Cardiac muscle cell (in vitro differentiated cells and primary cell): Measurements from ENCODE around the gene SELE. TPM values are rescaled to one million over a fixed set of nuclear protein-coding genes. Genes with fewer than 3 reads are reported as not detected.

Experiments used
- DNase-seq, 2 donors: peaks; one replicate each; pipeline versions ENCODE4 v3.0.0 to v3.0.0-alpha.2; 2010 to 2017; ENCODE audit warnings: low read depth in 1 of 2, low spot score in 1 of 2
- H3K27ac ChIP-seq: fragments of 200-600 bp; sonication (generic); 2 replicates; pipeline ENCODE4 v1.5.1; 2016
- H3K27me3 ChIP-seq: fragments of 200-600 bp; sonication (generic); 2 replicates; pipeline ENCODE4 v1.6.0; 2016; ENCODE audit warnings: control low read depth
- H3K36me3 ChIP-seq: fragments of 200-600 bp; sonication (generic); 2 replicates; pipeline ENCODE4 v1.5.1; 2016; ENCODE audit warnings: control low read depth
- H3K4me1 ChIP-seq: fragments of 200-600 bp; sonication (generic); 2 replicates; pipeline ENCODE4 v1.8.1; 2017; ENCODE audit warnings: low read depth, mild to moderate bottlenecking, mixed run types
- H3K4me3 ChIP-seq: fragments of 200-600 bp; sonication (generic); 2 replicates; pipeline ENCODE4 v1.5.1; 2016; ENCODE audit warnings: mild to moderate bottlenecking
- H3K9me3 ChIP-seq: fragments of 200-600 bp; sonication (generic); 2 replicates; pipeline ENCODE4 v1.5.1; 2017; ENCODE audit warnings: low read depth, mild to moderate bottlenecking, control low read depth
- CTCF ChIP-seq: IDR thresholded peaks from 2 replicates; pipeline ENCODE4 v1.5.1; 2012; ENCODE audit warnings: low read depth, mild to moderate bottlenecking, low read length
- polyA plus RNA-seq: library from polyadenylated mRNA; unstranded; fragments of >200 nt; fragmentation: Nextera tagmentation; extraction: Ambion mirVana; gene quantifications from 2 replicates; pipeline ENCODE4 v1.2.1, GENCODE V29; 2016
- total RNA-seq: library from RNA; depleted of rRNA; stranded (reverse); fragments of >200 nt; gene quantifications from 2 replicates; pipeline ENCODE4 v1.2.3, GENCODE V29; 2016

SELE gene
- total and polyA plus RNA-seq, 2 experiments from 2014 or later, result not detected

- H3K9me3 ChIP-seq, result no peaks in the 10 kb centered on the region
- peak in 1 of 2 donors; percentile 68 for DNase-seq
- TF ChIP-seq CTCF, result no peak
- H3K27ac ChIP-seq, result no peak overlapping the region
- H3K27me3 ChIP-seq, result no peaks in the 10 kb centered on the region
- H3K4me1 ChIP-seq, result no peaks in the 10 kb centered on the region
- H3K36me3 ChIP-seq, result no peaks in the 10 kb centered on the region
- no peak overlapping the region for H3K4me3 ChIP-seq
Measured at GRCh38 chr1:169739980-169740379, 6.1 kb upstream of the SELE start.

- no peak for DNase-seq
- no peak for TF ChIP-seq CTCF
- H3K36me3 ChIP-seq, result no peaks in the 10 kb centered on the region
- H3K27ac ChIP-seq, result no peak overlapping the region
- no peak overlapping the region for H3K4me3 ChIP-seq
- H3K4me1 ChIP-seq, result no peaks in the 10 kb centered on the region
- no peaks in the 10 kb centered on the region for H3K27me3 ChIP-seq
- H3K9me3 ChIP-seq, result no peaks in the 10 kb centered on the region
Measured at GRCh38 chr1:169731446-169731845, 2.4 kb downstream of the SELE start.

GRCh38 chr1:169729991-169730390 is 3.9 kb downstream of the SELE start:
- no peaks in the 10 kb centered on the region for H3K4me1 ChIP-seq
- no peaks in the 10 kb centered on the region for H3K9me3 ChIP-seq
- DNase-seq, result no peak
- H3K27ac ChIP-seq, result no peak overlapping the region
- no peaks in the 10 kb centered on the region for H3K27me3 ChIP-seq
- TF ChIP-seq CTCF, result no peak
- no peak overlapping the region for H3K4me3 ChIP-seq
- no peaks in the 10 kb centered on the region for H3K36me3 ChIP-seq

- Histone ChIP-seq H3K4me1 (no peaks in the 10 kb centered on the region), H3K9me3 (no peaks in the 10 kb centered on the region), H3K36me3 (no peaks in the 10 kb centered on the region), H3K4me3 (no peak overlapping the region), H3K27ac (no peak overlapping the region), H3K27me3 (no peaks in the 10 kb centered on the region)
- no peak for DNase-seq
- no peak for TF ChIP-seq CTCF
Measured at GRCh38 chr1:169727307-169727706, 6.6 kb downstream of the SELE start.

- no peaks in the 10 kb centered on the region for H3K9me3 ChIP-seq
- no peak for DNase-seq
- no peaks in the 10 kb centered on the region for H3K4me1 ChIP-seq
- H3K27me3 ChIP-seq, result no peaks in the 10 kb centered on the region
- H3K4me3 ChIP-seq, result no peak overlapping the region
- no peak for TF ChIP-seq CTCF
- no peaks in the 10 kb centered on the region for H3K36me3 ChIP-seq
- no peak overlapping the region for H3K27ac ChIP-seq
Measured at GRCh38 chr1:169726851-169727250, 7.0 kb downstream of the SELE start.

GRCh38 chr1:169725930-169726329 is 7.9 kb downstream of the SELE start:
- no peaks in the 10 kb centered on the region for H3K36me3 ChIP-seq
- no peak overlapping the region for H3K4me3 ChIP-seq
- no peak for TF ChIP-seq CTCF
- H3K4me1 ChIP-seq, result no peaks in the 10 kb centered on the region
- no peak overlapping the region for H3K27ac ChIP-seq
- no peaks in the 10 kb centered on the region for H3K27me3 ChIP-seq
- no peaks in the 10 kb centered on the region for H3K9me3 ChIP-seq
- DNase-seq, result no peak
